Endothelial cell of umbilical vein (primary cell): ENCODE results near the gene SLC12A7. TPM values are rescaled to one million over a fixed set of nuclear protein-coding genes. Genes with fewer than 3 reads are reported as not detected.

ENCODE experiments used
- BruUV-seq: library from RNA; stranded (reverse); fragments of 400-500 nt; replicated peaks from 2 replicates; lab custom pipeline; 2021; lab: Mats Ljungman, UMichigan
- CTCF ChIA-PET: fragments of 300-600, 350-600 bp; sonication (Branson Sonifier 250); formaldehyde crosslinking; loops from one replicate; lab custom pipeline; 2021; ENCODE audit warnings: antibody characterized with exemption, inconsistent platforms; lab: Charles Lee
- POLR2A ChIA-PET: fragments of 300-600, 350-600 bp; sonication (Branson Sonifier 250); formaldehyde crosslinking; loops from one replicate; lab custom pipeline; 2021; ENCODE audit warnings: antibody characterized with exemption, inconsistent platforms; lab: Charles Lee
- DNase-seq: peaks from one replicate; pipeline ENCODE4 v3.0.0-alpha.2; 2011; ENCODE audit warnings: low read depth, low spot score
- FAIRE-seq: peaks from 2 replicates; lab custom pipeline; 2011; peaks lifted over from hg19 to GRCh38; lab: Jason Lieb, UNC
- H2AFZ ChIP-seq: 2 replicates; pipeline ENCODE4 v1.6.0; 2012; ENCODE audit warnings: low read depth, low read length, control low read depth, inconsistent platforms
- H3K27ac ChIP-seq: 2 replicates; pipeline ENCODE4 v1.5.1; 2011; ENCODE audit warnings: low read depth, mild to moderate bottlenecking, control low read depth, low read length, moderate library complexity; ENCODE audit not compliant: insufficient read depth
- H3K27me3 ChIP-seq, 2 experiments: 2 replicates each; pipeline versions ENCODE4 v1.6.0 to v1.6.1; 2011; ENCODE audit warnings: low read length in 2 of 2, mixed read lengths in 1 of 2; ENCODE audit not compliant: control insufficient read depth in 2 of 2, insufficient read depth in 2 of 2
- H3K36me3 ChIP-seq, 2 experiments: 2 replicates in 1 of 2; 3 replicates in 1 of 2; pipeline ENCODE4 v1.5.1; 2011; ENCODE audit warnings: low read length in 2 of 2, mild to moderate bottlenecking in 1 of 2, moderate library complexity in 1 of 2; ENCODE audit not compliant: control insufficient read depth in 2 of 2, insufficient read depth in 2 of 2; ENCODE audit errors: extremely low read depth in 1 of 2
- H3K4me1 ChIP-seq: 3 replicates; pipeline ENCODE4 v1.5.1; 2011; ENCODE audit warnings: mild to moderate bottlenecking, low read length; ENCODE audit not compliant: control insufficient read depth, insufficient read depth; ENCODE audit errors: extremely low read depth
- H3K4me2 ChIP-seq: 2 replicates; pipeline ENCODE4 v1.6.1; 2011; ENCODE audit warnings: low read length, control low read depth, mixed read lengths; ENCODE audit not compliant: insufficient read depth
- H3K4me3 ChIP-seq, 3 experiments: fragments of 200-600 bp in 1 of 3; sonication (generic), shearing (Covaris generic) in 1 of 3; replicated peaks in 1 of 3; 2 replicates each; pipeline ENCODE4 v1.5.1; 2011 to 2016; ENCODE audit warnings: control low read depth in 3 of 3, low read length in 3 of 3, mild to moderate bottlenecking in 2 of 3, inconsistent platforms in 1 of 3, low read depth in 1 of 3, moderate library complexity in 1 of 3; ENCODE audit not compliant: insufficient read depth in 1 of 3
- H3K79me2 ChIP-seq: 2 replicates; pipeline ENCODE4 v1.6.0; 2012; ENCODE audit warnings: low read length, inconsistent platforms; ENCODE audit not compliant: control insufficient read depth, insufficient read depth
- H3K9ac ChIP-seq: replicated peaks from 2 replicates; pipeline ENCODE3; 2011; ENCODE audit warnings: low read length, control low read depth; ENCODE audit not compliant: insufficient read depth; ENCODE audit errors: extremely low read depth
- H3K9me1 ChIP-seq: replicated peaks from 3 replicates; pipeline ENCODE4 v1.6.0; 2011; ENCODE audit warnings: mild to moderate bottlenecking, low read length; ENCODE audit not compliant: control insufficient read depth, insufficient read depth; ENCODE audit errors: extremely low read depth
- H3K9me3 ChIP-seq: replicated peaks from 2 replicates; pipeline ENCODE4 v1.5.1; 2012; ENCODE audit warnings: low read length, inconsistent platforms; ENCODE audit not compliant: control insufficient read depth, insufficient read depth
- H4K20me1 ChIP-seq: replicated peaks from 2 replicates; pipeline ENCODE3; 2011; ENCODE audit warnings: mild to moderate bottlenecking, low read length; ENCODE audit not compliant: control insufficient read depth, insufficient read depth; ENCODE audit errors: extremely low read depth
- EZH2 ChIP-seq: IDR thresholded peaks from 2 replicates; pipeline ENCODE4 v1.6.1; 2012; ENCODE audit warnings: borderline replicate concordance, low read depth, mild to moderate bottlenecking, moderate library complexity, low read length, inconsistent platforms; ENCODE audit not compliant: severe bottlenecking
- FOS ChIP-seq: IDR thresholded peaks from 2 replicates; pipeline ENCODE4 v1.6.1; 2011; ENCODE audit warnings: mild to moderate bottlenecking, low read length, moderate library complexity, borderline replicate concordance; ENCODE audit not compliant: insufficient read depth
- GATA2 ChIP-seq: IDR thresholded peaks from 2 replicates; pipeline ENCODE4 v1.7.0; 2011; ENCODE audit warnings: low read depth, mild to moderate bottlenecking, moderate library complexity, mixed read lengths, low read length; ENCODE audit not compliant: insufficient read length, insufficient read depth
- JUN ChIP-seq: IDR thresholded peaks from 2 replicates; pipeline ENCODE4 v1.6.1; 2011; ENCODE audit warnings: borderline replicate concordance, low read depth; ENCODE audit not compliant: insufficient read length, insufficient read depth
- MYC ChIP-seq: IDR thresholded peaks from one replicate; pipeline ENCODE4 v1.6.1; 2011; ENCODE audit warnings: mild to moderate bottlenecking, low read depth, low read length
- POLR2A ChIP-seq: IDR thresholded peaks from 2 replicates; pipeline ENCODE4 v1.6.1; 2012; ENCODE audit warnings: low read depth, mild to moderate bottlenecking, control low read depth, low read length
- POLR2AphosphoS5 ChIP-seq: IDR thresholded peaks from 2 replicates; pipeline ENCODE4 v1.6.1; 2012; ENCODE audit warnings: low read depth, mild to moderate bottlenecking, control low read depth, low read length, moderate library complexity; ENCODE audit not compliant: insufficient read depth
- dilution Hi-C: fragments of 300-500 bp; cut with MboI; formaldehyde crosslinking; loops from one replicate; pipeline ENCODE4 v1.15.0; 2019; ENCODE audit warnings: low sequenced_read_pairs; ENCODE audit not compliant: extremely low pct_ligation_motif_present
- intact Hi-C: fragments of 100-400 bp; cut with micrococcal nuclease; formaldehyde crosslinking; loops from one replicate; pipeline ENCODE4 v1.10.0; 2022
- polyA plus RNA-seq, 4 experiments: library from polyadenylated mRNA; depleted of rRNA in 3 of 4; stranded (reverse) in 3 of 4; unstranded in 1 of 4; fragments of >200 nt; gene quantifications; 2 replicates each; pipeline versions ENCODE4 v1.2.1 to v1.2.3, GENCODE V29; 2011 to 2012; ENCODE audit warnings: missing spikeins in 1 of 4
- total RNA-seq: library from RNA; stranded (reverse); gene quantifications from 2 replicates; pipeline ENCODE4 v1.2.3, GENCODE V29; 2021
- TF ChIP-seq, protein P1 (sequence below), 2 donors: IDR thresholded peaks; 1 replicate in 1 of 2; 2 replicates in 1 of 2; pipeline ENCODE4 v1.5.1; 2011; ENCODE audit warnings: low read length in 2 of 2, mild to moderate bottlenecking in 2 of 2, moderate library complexity in 2 of 2, control low read depth in 1 of 2, inconsistent platforms in 1 of 2, low read depth in 1 of 2; ENCODE audit not compliant: insufficient read depth in 1 of 2; ENCODE audit errors: extremely low read depth in 1 of 2
- TF ChIP-seq, protein P2 (sequence below): IDR thresholded peaks from 2 replicates; pipeline ENCODE4 v1.6.1; 2011; ENCODE audit not compliant: insufficient read depth, insufficient read length

The SLC12A7 gene
- total and polyA plus RNA-seq, 2 donors (not counting 3 experiments of a cell fraction or from before 2014, with no cell fraction given): 16.4 to 38.8 TPM

DNA sequence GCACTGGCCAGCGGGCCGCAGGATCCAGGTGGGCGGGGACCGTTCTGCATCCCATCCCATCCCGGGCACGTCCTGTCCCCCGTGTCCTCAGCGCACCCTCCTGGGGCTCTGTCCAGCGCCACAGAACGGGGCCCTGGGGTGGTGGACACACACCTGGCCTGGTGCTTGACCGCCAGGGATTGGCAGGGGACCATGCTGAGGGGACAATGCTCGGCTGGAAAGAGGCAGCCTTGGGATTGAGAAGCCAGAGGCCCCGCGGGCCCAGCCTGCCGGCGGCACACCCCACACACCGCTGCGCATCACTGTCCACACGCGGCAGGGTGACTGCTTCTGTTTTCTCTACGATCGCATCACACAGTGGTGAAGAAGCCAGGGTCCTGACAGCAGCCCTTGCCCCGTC, 33.0 kb downstream of the SLC12A7 start:
- dilution Hi-C loops: no loop called here
- Histone ChIP-seq H3K4me3 (no peak overlapping the region), H3K4me1 (no peaks in the 10 kb centered on the region), H3K27ac (no peak overlapping the region), H3K9ac (no peak overlapping the region), H3K36me3 (peaks cover 0 to 26% of the 10 kb centered on the region in 2 experiments), H3K4me2 (no peak overlapping the region), H2AFZ (no peak overlapping the region), H3K79me2 (no peaks in the 10 kb centered on the region), H3K9me1 (no peaks in the 10 kb centered on the region), H3K27me3 (no peaks in the 10 kb centered on the region), H4K20me1 (no peaks in the 10 kb centered on the region), H3K9me3 (no peaks in the 10 kb centered on the region)
- FAIRE-seq: no peak
- ChIA-PET CTCF (no interaction called here), POLR2A (no interaction called here)
- BruUV-seq: no TSS peak
- DNase-seq: no peak
- no peak for TF ChIP-seq EZH2
- no peak for TF ChIP-seq MYC
- no peak for TF ChIP-seq FOS
- TF ChIP-seq POLR2AphosphoS5: no peak
- TF ChIP-seq, protein P1, sequence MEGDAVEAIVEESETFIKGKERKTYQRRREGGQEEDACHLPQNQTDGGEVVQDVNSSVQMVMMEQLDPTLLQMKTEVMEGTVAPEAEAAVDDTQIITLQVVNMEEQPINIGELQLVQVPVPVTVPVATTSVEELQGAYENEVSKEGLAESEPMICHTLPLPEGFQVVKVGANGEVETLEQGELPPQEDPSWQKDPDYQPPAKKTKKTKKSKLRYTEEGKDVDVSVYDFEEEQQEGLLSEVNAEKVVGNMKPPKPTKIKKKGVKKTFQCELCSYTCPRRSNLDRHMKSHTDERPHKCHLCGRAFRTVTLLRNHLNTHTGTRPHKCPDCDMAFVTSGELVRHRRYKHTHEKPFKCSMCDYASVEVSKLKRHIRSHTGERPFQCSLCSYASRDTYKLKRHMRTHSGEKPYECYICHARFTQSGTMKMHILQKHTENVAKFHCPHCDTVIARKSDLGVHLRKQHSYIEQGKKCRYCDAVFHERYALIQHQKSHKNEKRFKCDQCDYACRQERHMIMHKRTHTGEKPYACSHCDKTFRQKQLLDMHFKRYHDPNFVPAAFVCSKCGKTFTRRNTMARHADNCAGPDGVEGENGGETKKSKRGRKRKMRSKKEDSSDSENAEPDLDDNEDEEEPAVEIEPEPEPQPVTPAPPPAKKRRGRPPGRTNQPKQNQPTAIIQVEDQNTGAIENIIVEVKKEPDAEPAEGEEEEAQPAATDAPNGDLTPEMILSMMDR (IDR thresholded peaks at IDR 0.05; ENCODE audit: extremely low read depth in 1 of 2, insufficient read depth in 1 of 2, low read depth in 1 of 2, low read length in 2 of 2): no peak
- TF ChIP-seq JUN: no peak
- TF ChIP-seq POLR2A: no peak
- TF ChIP-seq, protein P2, sequence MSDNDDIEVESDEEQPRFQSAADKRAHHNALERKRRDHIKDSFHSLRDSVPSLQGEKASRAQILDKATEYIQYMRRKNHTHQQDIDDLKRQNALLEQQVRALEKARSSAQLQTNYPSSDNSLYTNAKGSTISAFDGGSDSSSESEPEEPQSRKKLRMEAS: no peak
- TF ChIP-seq GATA2: no peak
- intact Hi-C loops: no loop called here
